ENCODE data around the gene CKS2. TPM values are rescaled to one million over a fixed set of nuclear protein-coding genes. Genes with fewer than 3 reads are reported as not detected.
A peak's percentile ranks its signal among the peaks of the same experiment; 100 is the strongest.

Gene CKS2
- total RNA-seq, 3 donors from 2014 or later (not counting 1 experiment from before 2014, with no cell fraction given) = 11.4 to 18.3 (median 16.4) TPM

GRCh38 chr9:89317282-89317681 is 6.3 kb downstream of the CKS2 start:
- no peaks in the 10 kb centered on the region for H3K27me3 Mint-ChIP-seq (ENCODE audit: low read depth in 2 of 2)
- intact Hi-C loops (cut with micrococcal nuclease) = no loop called here

GRCh38 chr9:89318123-89319014 is 7.4 kb downstream of the CKS2 start, which contains the start of gene SECISBP2:
TSS of gene SECISBP2 (plus strand) at chr9:89318500. CDS start at chr9:89318577, 77 bp downstream.
- Mint-ChIP-seq H3K9me3 (no peaks in the 10 kb centered on the region), H3K4me3 (peak within 1 kb of the TSS; percentile 96), H3K27me3 (ENCODE audit: low read depth in 2 of 2) (no peaks in the 10 kb centered on the region), H3K36me3 (no peaks in the 10 kb centered on the region), H3K4me1 (peaks cover 34 to 38% of the 10 kb centered on the region in 2 donors), H3K27ac (peak within 1 kb of the TSS; percentile 94 to 98)
- Histone ChIP-seq H3K4me3 (ENCODE audit: low read length) (peak within 1 kb of the TSS; percentile 54), H3K36me3 (ENCODE audit: control insufficient read depth, insufficient read depth, low read length) (peaks cover 18% of the 10 kb centered on the region), H3K27me3 (ENCODE audit: control insufficient read depth, insufficient read depth, low read length) (no peaks in the 10 kb centered on the region), H3K4me1 (ENCODE audit: control insufficient read depth, insufficient read depth, low read length) (peaks cover 16% of the 10 kb centered on the region), H3K27ac (ENCODE audit: low read length) (peak within 1 kb of the TSS; percentile 84), H3K9me3 (ENCODE audit: control insufficient read depth, insufficient read depth, low read length) (no peaks in the 10 kb centered on the region)
- peak; percentile 66 for TF ChIP-seq CTCF (IDR thresholded peaks at IDR 0.05)
- peak; percentile 87 to 98 (median 92) for ATAC-seq
- peak; percentile 96 for DNase-seq
- intact Hi-C loops (cut with micrococcal nuclease) = loop anchor here (1.0 to 2.0 kb wide), 3 partner anchors 8 to 230 kb away; no protein-coding TSS in a partner anchor
- under 1% methylated on average over 91 of the region's 91 CpGs for WGBS (ENCODE audit: insufficient coverage)

More at GRCh38 chr9:89317282-89317681, 6.3 kb downstream of the CKS2 start:
- WGBS (ENCODE audit: insufficient coverage) = 89% methylated on average over 4 of the region's 4 CpGs
- DNase-seq (no peak), ATAC-seq (no peak)
- Histone ChIP-seq H3K9me3 (ENCODE audit: control insufficient read depth, insufficient read depth, low read length) (no peaks in the 10 kb centered on the region), H3K27ac (ENCODE audit: low read length) (peak overlapping the region; percentile 84), H3K4me1 (ENCODE audit: control insufficient read depth, insufficient read depth, low read length) (peaks cover 16% of the 10 kb centered on the region), H3K4me3 (ENCODE audit: low read length) (no peak overlapping the region), H3K36me3 (ENCODE audit: control insufficient read depth, insufficient read depth, low read length) (peaks cover 14% of the 10 kb centered on the region), H3K27me3 (ENCODE audit: control insufficient read depth, insufficient read depth, low read length) (no peaks in the 10 kb centered on the region)
- peak overlapping the region; percentile 94 to 98 for H3K27ac Mint-ChIP-seq
- H3K4me1 Mint-ChIP-seq = peaks cover 26 to 35% of the 10 kb centered on the region in 2 donors
- no peak for TF ChIP-seq CTCF (IDR thresholded peaks at IDR 0.05)
- H3K36me3 Mint-ChIP-seq = no peaks in the 10 kb centered on the region
- H3K9me3 Mint-ChIP-seq = no peaks in the 10 kb centered on the region
- peak overlapping the region; percentile 96 for H3K4me3 Mint-ChIP-seq

GRCh38 chr9:89319015-89319905 is 8.3 kb downstream of the CKS2 start:
- Mint-ChIP-seq H3K36me3 (no peaks in the 10 kb centered on the region), H3K9me3 (no peaks in the 10 kb centered on the region), H3K4me3 (peak overlapping the region; percentile 96), H3K27me3 (ENCODE audit: low read depth in 2 of 2) (no peaks in the 10 kb centered on the region), H3K4me1 (peaks cover 37 to 46% of the 10 kb centered on the region in 2 donors), H3K27ac (peak overlapping the region; percentile 94 to 98)
- no peak for ATAC-seq
- Histone ChIP-seq H3K36me3 (ENCODE audit: control insufficient read depth, insufficient read depth, low read length) (peaks cover 18% of the 10 kb centered on the region), H3K27ac (ENCODE audit: low read length) (peak overlapping the region; percentile 84), H3K9me3 (ENCODE audit: control insufficient read depth, insufficient read depth, low read length) (no peaks in the 10 kb centered on the region), H3K27me3 (ENCODE audit: control insufficient read depth, insufficient read depth, low read length) (no peaks in the 10 kb centered on the region), H3K4me3 (ENCODE audit: low read length) (peak overlapping the region; percentile 54), H3K4me1 (ENCODE audit: control insufficient read depth, insufficient read depth, low read length) (peaks cover 16% of the 10 kb centered on the region)
- peak; percentile 5 for TF ChIP-seq CTCF (IDR thresholded peaks at IDR 0.05)
- 3% methylated on average over 12 of the region's 13 CpGs for WGBS (ENCODE audit: insufficient coverage)
- peak in 1 of 2 donors; percentile 28 for DNase-seq
- intact Hi-C loops (cut with micrococcal nuclease) = loop anchor here (2.0 kb wide), 2 partner anchors 218 to 230 kb away; no protein-coding TSS in a partner anchor
